ENCODE measurements around the gene RHBDL2.
"Not testable (repeated sequence)": the region's sequence is repeated elsewhere in the genome, so short reads cannot be mapped to it uniquely, and the experiment has no call there.

The RHBDL2 gene
- 0 reads per million in 2 donors for total RNA-seq

GRCh38 chr1:38941527-38942019 is at the start of gene RHBDL2:
TSS of gene RHBDL2 (minus strand) at chr1:38941830. CDS start at chr1:38919212, 22,618 bp downstream.
- DNase-seq = no peak

GRCh38 chr1:38990738-38991637 is 49.4 kb upstream of the RHBDL2 start, which contains the start of gene AKIRIN1:
TSS of gene AKIRIN1 (plus strand) at chr1:38991276. CDS start at chr1:38991381, 105 bp downstream.
- peak; percentile 90 for DNase-seq

GRCh38 chr1:38990386-38990737 is 48.7 kb upstream of the RHBDL2 start:
- DNase-seq = no peak

GRCh38 chr1:38989979-38990378 is 48.3 kb upstream of the RHBDL2 start:
- no peak for DNase-seq

- DNase-seq = not testable (repeated sequence)
Measured at GRCh38 chr1:38979380-38979779, 37.8 kb upstream of the RHBDL2 start.

- peak; percentile 12 for DNase-seq
Measured at GRCh38 chr1:38978245-38978542, 36.6 kb upstream of the RHBDL2 start.

- DNase-seq = peak; percentile 71
Measured at GRCh38 chr1:38977399-38978244, 36.0 kb upstream of the RHBDL2 start.

GRCh38 chr1:38973659-38974437 is 32.2 kb upstream of the RHBDL2 start:
- no peak for DNase-seq

- DNase-seq = not testable (repeated sequence)
Measured at GRCh38 chr1:38973145-38973544, 31.5 kb upstream of the RHBDL2 start.

- DNase-seq = no peak
Measured at GRCh38 chr1:38964140-38964548, 22.5 kb upstream of the RHBDL2 start.

- no peak for DNase-seq
Measured at GRCh38 chr1:38962560-38962959, 20.9 kb upstream of the RHBDL2 start.

- DNase-seq = no peak
Measured at GRCh38 chr1:38962113-38962512, 20.5 kb upstream of the RHBDL2 start.

- no peak for DNase-seq
Measured at GRCh38 chr1:38958967-38959366, 17.3 kb upstream of the RHBDL2 start.

GRCh38 chr1:38953433-38953860 is 11.8 kb upstream of the RHBDL2 start:
- DNase-seq = no peak

- no peak for DNase-seq
Measured at GRCh38 chr1:38950553-38950952, 8.9 kb upstream of the RHBDL2 start.

- DNase-seq = no peak
Measured at GRCh38 chr1:38944547-38944946, 2.9 kb upstream of the RHBDL2 start.

GRCh38 chr1:38942664-38943428 is 1.2 kb upstream of the RHBDL2 start:
- DNase-seq = no peak

GRCh38 chr1:38941093-38941492 is 537 bp downstream of the RHBDL2 start:
- DNase-seq = no peak

- no peak for DNase-seq
Measured at GRCh38 chr1:38940339-38941047, 1.1 kb downstream of the RHBDL2 start.

- no peak for DNase-seq
Measured at GRCh38 chr1:38938722-38939260, 2.8 kb downstream of the RHBDL2 start.

- DNase-seq = no peak
Measured at GRCh38 chr1:38932571-38932970, 9.1 kb downstream of the RHBDL2 start.

Measured in T-helper 9 cell (primary cell).